ENCODE measurements around the gene BMAL1. TPM values are rescaled to one million over a fixed set of nuclear protein-coding genes. Genes with fewer than 3 reads are reported as not detected.
A peak's percentile ranks its signal among the peaks of the same experiment; 100 is the strongest.

The BMAL1 gene
- total and polyA plus RNA-seq, 3 experiments from 2014 or later: 25.2 to 29.4 (median 29.2) TPM

- CTCF ChIA-PET: interaction anchor here (0.7 to 2.8 kb wide), 21 partner anchors 8 to 380 kb away, joined by 3 to 14 read pairs (median 4); no protein-coding TSS in a partner anchor
- peaks cover 0 to 61% (median 8%) of the 10 kb centered on the region in 3 donors for H3K36me3 Mint-ChIP-seq
- H3K36me3 ChIP-seq (ENCODE audit: insufficient read depth, low read length): no peaks in the 10 kb centered on the region
- no peaks in the 10 kb centered on the region for H3K9me3 Mint-ChIP-seq
- POLR2A ChIA-PET: no interaction called here
- peaks cover 65 to 94% (median 81%) of the 10 kb centered on the region in 3 donors for H3K4me1 Mint-ChIP-seq
- H3K4me3 ChIP-seq (ENCODE audit: low read length): no peak overlapping the region
- H3K27ac ChIP-seq (ENCODE audit: low read depth, low read length): no peak overlapping the region
- peak overlapping the region in 1 of 7 donors; percentile 5 for H3K4me3 Mint-ChIP-seq
- peaks cover 24% of the 10 kb centered on the region for H3K4me1 ChIP-seq (ENCODE audit: insufficient read depth, low read length)
- DNase-seq: peak; percentile 47 to 77 (median 54)
- H3K27me3 Mint-ChIP-seq: no peaks in the 10 kb centered on the region
- no peaks in the 10 kb centered on the region for H3K9me3 ChIP-seq (ENCODE audit: low read length)
- no peaks in the 10 kb centered on the region for H3K27me3 ChIP-seq (ENCODE audit: insufficient read depth, low read length, poor library complexity, severe bottlenecking)
- peak overlapping the region in 6 of 8 donors; percentile 2 to 77 (median 36) for H3K27ac Mint-ChIP-seq
Observed at GRCh38 chr11:13343931-13344717, 66.5 kb downstream of the BMAL1 start.

DNA sequence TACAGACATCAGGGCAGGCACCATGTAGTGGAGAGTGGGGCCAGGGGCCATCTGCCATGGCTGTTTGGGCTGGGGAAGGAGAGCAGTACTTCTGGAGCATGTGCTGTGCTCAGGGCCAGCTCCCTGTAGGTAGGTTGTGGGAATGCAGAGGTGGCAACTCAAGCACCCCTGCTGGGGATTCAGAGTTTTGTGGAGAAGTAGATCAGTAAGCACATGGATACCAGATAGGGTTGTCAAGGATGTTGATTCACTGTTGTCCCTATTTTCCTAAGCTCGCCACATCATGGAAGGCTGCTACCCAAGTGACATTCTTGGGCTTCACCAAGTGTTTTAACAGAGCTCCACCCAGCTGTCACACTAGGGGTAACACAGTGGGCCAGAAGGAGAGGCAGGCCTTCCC, 67.2 kb downstream of the BMAL1 start:
- ChIA-PET CTCF (interaction anchor here (1.0 to 2.8 kb wide), 13 partner anchors 9 to 381 kb away, joined by 3 to 14 read pairs (median 4); no protein-coding TSS in a partner anchor), POLR2A (no interaction called here)
- H3K36me3 Mint-ChIP-seq: peaks cover 0 to 64% (median 8%) of the 10 kb centered on the region in 3 donors
- Histone ChIP-seq H3K9me3 (ENCODE audit: low read length) (no peaks in the 10 kb centered on the region), H3K27ac (ENCODE audit: low read depth, low read length) (no peak overlapping the region), H3K4me3 (ENCODE audit: low read length) (no peak overlapping the region), H3K36me3 (ENCODE audit: insufficient read depth, low read length) (peaks cover under 1% of the 10 kb centered on the region), H3K4me1 (ENCODE audit: insufficient read depth, low read length) (peaks cover 19% of the 10 kb centered on the region), H3K27me3 (ENCODE audit: insufficient read depth, low read length, poor library complexity, severe bottlenecking) (no peaks in the 10 kb centered on the region)
- no peak overlapping the region for H3K4me3 Mint-ChIP-seq
- no peaks in the 10 kb centered on the region for H3K9me3 Mint-ChIP-seq
- no peak for DNase-seq
- peak overlapping the region in 3 of 8 donors; percentile 19 to 52 (median 45) for H3K27ac Mint-ChIP-seq
- peaks cover 64 to 93% (median 79%) of the 10 kb centered on the region in 3 donors for H3K4me1 Mint-ChIP-seq
- no peaks in the 10 kb centered on the region for H3K27me3 Mint-ChIP-seq

GRCh38 chr11:13346470-13346869, 68.9 kb downstream of the BMAL1 start:
- Mint-ChIP-seq H3K9me3 (no peaks in the 10 kb centered on the region), H3K27ac (peak overlapping the region in 3 of 8 donors; percentile 37 to 69 (median 47)), H3K36me3 (peaks cover 0 to 64% (median 14%) of the 10 kb centered on the region in 3 donors), H3K4me3 (peak overlapping the region in 1 of 7 donors; percentile 24), H3K27me3 (no peaks in the 10 kb centered on the region), H3K4me1 (peaks cover 57 to 83% (median 71%) of the 10 kb centered on the region in 3 donors)
- ChIA-PET CTCF (interaction anchor here (1.8 kb wide), 1 partner anchor 11 kb away, joined by 7 read pairs; no protein-coding TSS in a partner anchor), POLR2A (no interaction called here)
- H3K27me3 ChIP-seq (ENCODE audit: insufficient read depth, low read length, poor library complexity, severe bottlenecking): no peaks in the 10 kb centered on the region
- H3K9me3 ChIP-seq (ENCODE audit: low read length): no peaks in the 10 kb centered on the region
- no peak overlapping the region for H3K4me3 ChIP-seq (ENCODE audit: low read length)
- peaks cover 11% of the 10 kb centered on the region for H3K36me3 ChIP-seq (ENCODE audit: insufficient read depth, low read length)
- H3K27ac ChIP-seq (ENCODE audit: low read depth, low read length): no peak overlapping the region
- DNase-seq: no peak
- H3K4me1 ChIP-seq (ENCODE audit: insufficient read depth, low read length): peaks cover 19% of the 10 kb centered on the region

- CTCF ChIA-PET: no interaction called here
Observed at GRCh38 chr11:13347901-13348300, 70.3 kb downstream of the BMAL1 start.

DNA sequence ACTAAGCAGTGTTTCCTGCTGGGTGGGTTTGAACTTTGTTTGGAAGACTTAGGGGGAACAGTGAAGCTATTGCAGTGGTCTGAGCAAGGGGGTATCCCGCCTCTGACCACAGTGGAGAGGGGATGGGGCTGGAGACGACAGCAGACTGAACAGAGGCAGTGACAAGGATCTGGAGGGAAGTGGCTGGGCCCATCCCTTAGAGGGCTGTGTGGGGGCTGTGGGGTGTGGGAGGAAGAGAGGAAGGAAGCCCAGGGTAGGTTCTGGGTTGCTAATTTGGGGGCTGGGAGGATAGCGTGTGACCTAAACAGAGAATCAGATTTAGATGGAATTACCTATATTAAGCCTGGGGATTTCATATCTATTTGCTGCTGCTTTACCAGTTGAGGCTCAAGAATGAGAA, 70.7 kb downstream of the BMAL1 start:
- H3K27ac Mint-ChIP-seq: peak overlapping the region in 7 of 8 donors; percentile 64 to 93 (median 74)
- Histone ChIP-seq H3K4me1 (ENCODE audit: insufficient read depth, low read length) (peaks cover 19% of the 10 kb centered on the region), H3K9me3 (ENCODE audit: low read length) (no peaks in the 10 kb centered on the region), H3K4me3 (ENCODE audit: low read length) (no peak overlapping the region), H3K36me3 (ENCODE audit: insufficient read depth, low read length) (peaks cover 22% of the 10 kb centered on the region), H3K27me3 (ENCODE audit: insufficient read depth, low read length, poor library complexity, severe bottlenecking) (no peaks in the 10 kb centered on the region), H3K27ac (ENCODE audit: low read depth, low read length) (no peak overlapping the region)
- CTCF ChIA-PET: no interaction called here
- no peaks in the 10 kb centered on the region for H3K9me3 Mint-ChIP-seq
- H3K27me3 Mint-ChIP-seq: no peaks in the 10 kb centered on the region
- POLR2A ChIA-PET: no interaction called here
- peak overlapping the region in 4 of 7 donors; percentile 7 to 66 (median 38) for H3K4me3 Mint-ChIP-seq
- peaks cover 57 to 75% (median 67%) of the 10 kb centered on the region in 3 donors for H3K4me1 Mint-ChIP-seq
- peaks cover 0 to 67% (median 23%) of the 10 kb centered on the region in 3 donors for H3K36me3 Mint-ChIP-seq
- DNase-seq: no peak

More at GRCh38 chr11:13347901-13348300, 70.3 kb downstream of the BMAL1 start:
- peaks cover 0 to 65% (median 19%) of the 10 kb centered on the region in 3 donors for H3K36me3 Mint-ChIP-seq
- peaks cover 19% of the 10 kb centered on the region for H3K4me1 ChIP-seq (ENCODE audit: insufficient read depth, low read length)
- no peaks in the 10 kb centered on the region for H3K9me3 Mint-ChIP-seq
- H3K4me3 ChIP-seq (ENCODE audit: low read length): no peak overlapping the region
- peak overlapping the region in 7 of 8 donors; percentile 64 to 93 (median 74) for H3K27ac Mint-ChIP-seq
- H3K9me3 ChIP-seq (ENCODE audit: low read length): no peaks in the 10 kb centered on the region
- POLR2A ChIA-PET: no interaction called here
- DNase-seq: no peak
- H3K4me3 Mint-ChIP-seq: peak overlapping the region in 5 of 7 donors; percentile 7 to 66 (median 49)
- H3K4me1 Mint-ChIP-seq: peaks cover 58 to 79% (median 64%) of the 10 kb centered on the region in 3 donors
- no peaks in the 10 kb centered on the region for H3K27me3 ChIP-seq (ENCODE audit: insufficient read depth, low read length, poor library complexity, severe bottlenecking)
- no peaks in the 10 kb centered on the region for H3K27me3 Mint-ChIP-seq
- no peak overlapping the region for H3K27ac ChIP-seq (ENCODE audit: low read depth, low read length)
- peaks cover 22% of the 10 kb centered on the region for H3K36me3 ChIP-seq (ENCODE audit: insufficient read depth, low read length)

- H3K36me3 ChIP-seq (ENCODE audit: insufficient read depth, low read length): peaks cover 22% of the 10 kb centered on the region
- H3K27me3 Mint-ChIP-seq: no peaks in the 10 kb centered on the region
- no peak for DNase-seq
- H3K9me3 Mint-ChIP-seq: no peaks in the 10 kb centered on the region
- ChIA-PET CTCF (interaction anchor here (1.4 to 1.7 kb wide), 2 partner anchors 13 to 385 kb away, joined by 4 to 8 read pairs; no protein-coding TSS in a partner anchor), POLR2A (no interaction called here)
- H3K36me3 Mint-ChIP-seq: peaks cover 0 to 67% (median 22%) of the 10 kb centered on the region in 3 donors
- no peak overlapping the region for H3K4me3 Mint-ChIP-seq
- no peak overlapping the region for H3K27ac ChIP-seq (ENCODE audit: low read depth, low read length)
- peak overlapping the region in 3 of 8 donors; percentile 47 to 83 (median 71) for H3K27ac Mint-ChIP-seq
- H3K4me3 ChIP-seq (ENCODE audit: low read length): no peak overlapping the region
- H3K27me3 ChIP-seq (ENCODE audit: insufficient read depth, low read length, poor library complexity, severe bottlenecking): no peaks in the 10 kb centered on the region
- no peaks in the 10 kb centered on the region for H3K9me3 ChIP-seq (ENCODE audit: low read length)
- H3K4me1 Mint-ChIP-seq: peaks cover 51 to 69% (median 63%) of the 10 kb centered on the region in 3 donors
- H3K4me1 ChIP-seq (ENCODE audit: insufficient read depth, low read length): peaks cover 19% of the 10 kb centered on the region
Observed at GRCh38 chr11:13349046-13349445, 71.5 kb downstream of the BMAL1 start.

GRCh38 chr11:13349581-13349980, 72.0 kb downstream of the BMAL1 start:
- Histone ChIP-seq H3K27me3 (ENCODE audit: insufficient read depth, low read length, poor library complexity, severe bottlenecking) (no peaks in the 10 kb centered on the region), H3K27ac (ENCODE audit: low read depth, low read length) (no peak overlapping the region), H3K9me3 (ENCODE audit: low read length) (no peaks in the 10 kb centered on the region), H3K36me3 (ENCODE audit: insufficient read depth, low read length) (peaks cover 25% of the 10 kb centered on the region), H3K4me1 (ENCODE audit: insufficient read depth, low read length) (peaks cover 19% of the 10 kb centered on the region), H3K4me3 (ENCODE audit: low read length) (no peak overlapping the region)
- H3K4me3 Mint-ChIP-seq: no peak overlapping the region
- ChIA-PET CTCF (interaction anchor here (1.4 to 1.7 kb wide), 2 partner anchors 14 to 385 kb away, joined by 4 to 8 read pairs; no protein-coding TSS in a partner anchor), POLR2A (no interaction called here)
- H3K27ac Mint-ChIP-seq: peak overlapping the region in 4 of 8 donors; percentile 12 to 56 (median 51)
- H3K27me3 Mint-ChIP-seq: no peaks in the 10 kb centered on the region
- no peaks in the 10 kb centered on the region for H3K9me3 Mint-ChIP-seq
- peaks cover 0 to 70% (median 22%) of the 10 kb centered on the region in 3 donors for H3K36me3 Mint-ChIP-seq
- peaks cover 52 to 69% (median 58%) of the 10 kb centered on the region in 3 donors for H3K4me1 Mint-ChIP-seq
- DNase-seq: no peak

DNA sequence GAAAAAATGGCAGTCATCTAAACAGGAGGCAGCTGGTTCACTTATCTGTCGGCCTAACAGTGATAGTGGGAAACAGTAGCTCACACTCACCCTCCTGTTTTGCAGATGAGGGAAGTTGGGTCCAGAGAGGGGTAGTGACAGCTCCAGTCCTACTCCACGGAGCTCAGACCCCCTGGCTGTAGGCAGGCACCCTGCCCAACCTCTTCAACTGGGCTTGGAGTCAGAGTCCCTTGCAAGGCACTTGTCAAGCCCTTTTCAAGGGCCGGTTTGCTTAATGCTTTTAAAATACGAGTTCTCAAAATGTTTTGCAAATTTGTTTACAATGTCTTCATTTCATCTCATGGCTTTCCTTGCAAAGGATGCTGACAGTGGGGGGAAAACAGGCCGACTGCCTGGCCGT, 75.1 kb downstream of the BMAL1 start:
- Histone ChIP-seq H3K9me3 (ENCODE audit: low read length) (no peaks in the 10 kb centered on the region), H3K27me3 (ENCODE audit: insufficient read depth, low read length, poor library complexity, severe bottlenecking) (no peaks in the 10 kb centered on the region), H3K4me1 (ENCODE audit: insufficient read depth, low read length) (peaks cover 10% of the 10 kb centered on the region), H3K4me3 (ENCODE audit: low read length) (no peak overlapping the region), H3K27ac (ENCODE audit: low read depth, low read length) (no peak overlapping the region), H3K36me3 (ENCODE audit: insufficient read depth, low read length) (peaks cover 45% of the 10 kb centered on the region)
- no peaks in the 10 kb centered on the region for H3K27me3 Mint-ChIP-seq
- CTCF ChIA-PET: interaction anchor here (1.6 kb wide), 3 partner anchors 9 to 66 kb away, joined by 3 to 6 read pairs (median 5); no protein-coding TSS in a partner anchor
- H3K9me3 Mint-ChIP-seq: no peaks in the 10 kb centered on the region
- peaks cover 32 to 42% (median 33%) of the 10 kb centered on the region in 3 donors for H3K4me1 Mint-ChIP-seq
- POLR2A ChIA-PET: no interaction called here
- H3K36me3 Mint-ChIP-seq: peaks cover 0 to 87% (median 29%) of the 10 kb centered on the region in 3 donors
- DNase-seq: no peak
- H3K4me3 Mint-ChIP-seq: no peak overlapping the region
- peak overlapping the region in 1 of 8 donors; percentile 56 for H3K27ac Mint-ChIP-seq
